ENCODE data around the gene JAG1. TPM values are rescaled to one million over a fixed set of nuclear protein-coding genes. Genes with fewer than 3 reads are reported as not detected.

Gene JAG1
- total RNA-seq, 2 donors from 2014 or later = 41.2 to 55.7 TPM

- H3K4me3 ChIP-seq = no peak overlapping the region
- no peak overlapping the region for H3K27ac ChIP-seq
- WGBS, 2 donors = 81 to 90% methylated on average over 7 to 8 of the region's 8 CpGs
- H3K9me3 ChIP-seq = no peaks in the 10 kb centered on the region
- ATAC-seq (peak; percentile 73), DNase-seq (peak in 3 of 4 donors; percentile 17 to 32 (median 32))
- H3K36me3 ChIP-seq (replicated peaks in 1 of 2; ENCODE audit: insufficient read depth in 1 of 2, low read depth in 2 of 2) = no peaks in the 10 kb centered on the region
- intact Hi-C loops (cut with DNase I) = no loop called here
- TF ChIP-seq POLR2A (IDR thresholded peaks at IDR 0.05) (no peak), CTCF (IDR thresholded peaks at IDR 0.05) (no peak)
- H3K4me1 ChIP-seq = no peaks in the 10 kb centered on the region
- no peaks in the 10 kb centered on the region for H3K27me3 ChIP-seq
These were observed 69.6 kb downstream of the JAG1 start for GRCh38 chr20:10603971-10604864.

DNA sequence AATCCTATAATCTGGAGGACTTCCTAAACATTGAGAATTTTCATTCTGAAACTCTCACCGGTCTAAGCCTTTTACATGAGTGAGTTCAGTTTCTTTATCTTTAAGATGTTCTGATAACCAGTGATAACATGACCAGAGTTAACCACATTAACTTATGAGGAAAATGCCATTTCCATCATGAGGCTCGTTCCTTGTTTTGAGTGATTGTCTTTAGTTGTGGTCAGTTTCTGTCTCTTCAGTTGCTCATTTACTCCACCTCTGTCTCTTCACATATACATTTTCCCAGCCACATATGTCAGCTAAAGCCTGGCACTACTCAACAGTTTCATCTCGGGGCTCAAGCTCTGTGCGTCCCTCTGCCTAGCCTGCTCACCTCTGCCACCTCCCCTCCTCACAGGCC is 70.4 kb downstream of the JAG1 start:
- no peaks in the 10 kb centered on the region for H3K27me3 ChIP-seq
- H3K4me1 ChIP-seq = no peaks in the 10 kb centered on the region
- WGBS, 2 donors = 85 to 91% methylated on average over 4 of the region's 4 CpGs
- H3K9me3 ChIP-seq = no peaks in the 10 kb centered on the region
- TF ChIP-seq CTCF (IDR thresholded peaks at IDR 0.05) (no peak), POLR2A (IDR thresholded peaks at IDR 0.05) (no peak)
- ATAC-seq (no peak), DNase-seq (no peak)
- H3K4me3 ChIP-seq = no peak overlapping the region
- intact Hi-C loops (cut with DNase I) = no loop called here
- no peak overlapping the region for H3K27ac ChIP-seq
- H3K36me3 ChIP-seq (replicated peaks in 1 of 2; ENCODE audit: insufficient read depth in 1 of 2, low read depth in 2 of 2) = no peaks in the 10 kb centered on the region

GRCh38 chr20:10602221-10602871 is 71.5 kb downstream of the JAG1 start:
- intact Hi-C loops (cut with DNase I) = no loop called here
- no peaks in the 10 kb centered on the region for H3K4me1 ChIP-seq
- TF ChIP-seq CTCF (IDR thresholded peaks at IDR 0.05) = no peak
- no peak for TF ChIP-seq POLR2A (IDR thresholded peaks at IDR 0.05)
- 71 to 81% methylated on average over 4 of the region's 4 CpGs for WGBS, 2 donors
- no peaks in the 10 kb centered on the region for H3K36me3 ChIP-seq (replicated peaks in 1 of 2; ENCODE audit: insufficient read depth in 1 of 2, low read depth in 2 of 2)
- DNase-seq (no peak), ATAC-seq (no peak)
- H3K9me3 ChIP-seq = no peaks in the 10 kb centered on the region
- H3K27ac ChIP-seq = no peak overlapping the region
- no peak overlapping the region for H3K4me3 ChIP-seq
- H3K27me3 ChIP-seq = no peaks in the 10 kb centered on the region

DNA sequence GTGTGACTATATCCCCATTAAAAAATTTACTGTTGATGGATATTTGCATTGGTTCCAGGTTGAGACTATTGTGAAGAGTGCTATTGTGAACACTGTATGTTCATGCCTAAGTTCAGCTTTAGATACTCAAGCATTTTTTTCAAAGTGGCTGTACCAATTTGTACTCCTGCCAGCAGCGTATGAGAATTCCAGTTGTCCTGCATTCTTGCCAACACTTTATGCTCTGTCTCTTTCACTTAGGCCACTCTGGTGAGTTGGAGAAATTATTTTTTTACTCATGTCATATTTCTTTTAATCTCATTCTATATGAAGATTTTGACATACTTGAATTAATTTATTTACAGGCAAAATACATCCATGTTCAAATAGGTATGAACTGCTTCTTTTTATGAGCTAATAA is 76.2 kb downstream of the JAG1 start:
- Histone ChIP-seq H3K4me1 (peaks cover 3% of the 10 kb centered on the region), H3K36me3 (replicated peaks in 1 of 2; ENCODE audit: insufficient read depth in 1 of 2, low read depth in 2 of 2) (no peaks in the 10 kb centered on the region), H3K27ac (no peak overlapping the region), H3K27me3 (no peaks in the 10 kb centered on the region), H3K9me3 (no peaks in the 10 kb centered on the region), H3K4me3 (no peak overlapping the region)
- no peak for ATAC-seq
- 44 to 88% methylated on average over 1 of the region's 1 CpG for WGBS, 2 donors
- no peak for DNase-seq
- intact Hi-C loops (cut with DNase I) = no loop called here
- TF ChIP-seq POLR2A (IDR thresholded peaks at IDR 0.05) (no peak), CTCF (IDR thresholded peaks at IDR 0.05) (no peak)
